ENCODE data around the gene AJAP1.

DNA sequence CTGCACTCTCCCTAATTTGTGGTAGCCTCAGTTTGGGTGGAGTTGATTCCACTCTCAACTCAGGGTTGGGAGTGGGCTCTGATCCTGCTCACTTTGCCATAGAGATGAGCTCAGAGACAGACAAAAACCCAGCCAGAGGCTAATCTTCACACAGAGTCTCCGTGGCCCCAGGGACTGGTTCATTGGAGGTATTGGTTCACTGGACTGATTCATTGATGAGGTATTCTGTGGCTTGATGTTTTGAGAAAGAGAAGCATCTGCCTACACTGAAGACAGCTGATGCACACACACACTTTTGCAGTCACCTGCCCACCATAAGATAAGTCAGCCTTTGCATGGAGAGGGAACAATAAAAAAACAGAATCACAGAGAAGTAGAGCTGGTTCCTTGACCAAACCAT lies 183.8 kb downstream of the AJAP1 start:
- no peak for TF ChIP-seq CTCF (IDR thresholded peaks at IDR 0.05)
- TF ChIP-seq POLR2A (IDR thresholded peaks at IDR 0.05): no peak
